Right atrium auricular region (tissue), 2 donors: Measurements from ENCODE around the gene NTNG1. TPM values are rescaled to one million over a fixed set of nuclear protein-coding genes. Genes with fewer than 3 reads are reported as not detected.

Experiments
- DNase-seq: peaks from one replicate; pipeline ENCODE4 v3.0.0-alpha.2; 2019; ENCODE audit warnings: low spot score
- H3K27ac ChIP-seq, 2 donors: fragments of 200-600 bp; sonication (generic); 1 replicate in 1 of 2; 2 replicates in 1 of 2; pipeline ENCODE4 v1.5.1; 2016 to 2019
- H3K27me3 ChIP-seq, 2 donors: fragments of 200-600 bp; sonication (generic); one replicate each; pipeline versions ENCODE4 v1.5.1 to v1.6.0; 2017 to 2019
- H3K36me3 ChIP-seq: fragments of 200-600 bp; sonication (generic); one replicate; pipeline ENCODE4 v1.5.1; 2016
- H3K4me1 ChIP-seq, 2 donors: fragments of 200-600 bp; sonication (generic); one replicate each; pipeline versions ENCODE4 v1.5.1 to v1.6.0; 2017 to 2019
- H3K4me3 ChIP-seq, 2 donors: fragments of 200-600 bp; sonication (generic); 1 replicate in 1 of 2; 2 replicates in 1 of 2; pipeline ENCODE4 v1.5.1; 2017 to 2019; ENCODE audit warnings: mild to moderate bottlenecking in 1 of 2, moderate library complexity in 1 of 2
- H3K9me3 ChIP-seq, 2 donors: fragments of 200-600 bp; sonication (generic); one replicate each; pipeline ENCODE4 v1.5.1; 2019
- CTCF ChIP-seq, 2 donors: fragments of 200-600 bp; sonication (generic); IDR thresholded peaks; one replicate each; pipeline ENCODE4 v1.5.1; 2019; ENCODE audit warnings: antibody characterized with exemption in 2 of 2
- total RNA-seq, 2 donors: library from RNA; depleted of rRNA; stranded (reverse); fragments of >200 nt; gene quantifications; one replicate each; pipeline ENCODE4 v1.1.0, GENCODE V29; 2016

The NTNG1 gene
- total RNA-seq, 2 donors from 2014 or later = 1.8 to 2.6 TPM

GRCh38 chr1:107365527-107366240 lies 224.8 kb downstream of the NTNG1 start:
- Histone ChIP-seq H3K4me3 (no peak overlapping the region), H3K36me3 (no peaks in the 10 kb centered on the region), H3K9me3 (no peaks in the 10 kb centered on the region), H3K27me3 (no peaks in the 10 kb centered on the region), H3K27ac (no peak overlapping the region), H3K4me1 (no peaks in the 10 kb centered on the region)
- DNase-seq = no peak
- TF ChIP-seq CTCF (IDR thresholded peaks at IDR 0.05) = no peak

- TF ChIP-seq CTCF (IDR thresholded peaks at IDR 0.05) = no peak
- Histone ChIP-seq H3K4me1 (no peaks in the 10 kb centered on the region), H3K27ac (no peak overlapping the region), H3K27me3 (no peaks in the 10 kb centered on the region), H3K9me3 (no peaks in the 10 kb centered on the region), H3K4me3 (no peak overlapping the region), H3K36me3 (no peaks in the 10 kb centered on the region)
- DNase-seq = no peak
Observed at GRCh38 chr1:107378426-107378825, 237.6 kb downstream of the NTNG1 start.

- no peaks in the 10 kb centered on the region for H3K36me3 ChIP-seq
- TF ChIP-seq CTCF (IDR thresholded peaks at IDR 0.05) = no peak
- H3K4me3 ChIP-seq = no peak overlapping the region
- DNase-seq = no peak
- H3K4me1 ChIP-seq = no peaks in the 10 kb centered on the region
- no peak overlapping the region for H3K27ac ChIP-seq
- H3K27me3 ChIP-seq = no peaks in the 10 kb centered on the region
- no peaks in the 10 kb centered on the region for H3K9me3 ChIP-seq
Observed at GRCh38 chr1:107378866-107379265, 238.0 kb downstream of the NTNG1 start.

GRCh38 chr1:107379826-107380225 lies 239.0 kb downstream of the NTNG1 start:
- no peak overlapping the region for H3K4me3 ChIP-seq
- no peak for TF ChIP-seq CTCF (IDR thresholded peaks at IDR 0.05)
- H3K27ac ChIP-seq = no peak overlapping the region
- no peaks in the 10 kb centered on the region for H3K27me3 ChIP-seq
- no peak for DNase-seq
- no peaks in the 10 kb centered on the region for H3K36me3 ChIP-seq
- no peaks in the 10 kb centered on the region for H3K4me1 ChIP-seq
- H3K9me3 ChIP-seq = no peaks in the 10 kb centered on the region

GRCh38 chr1:107389410-107390396 lies 248.9 kb downstream of the NTNG1 start:
- no peak for DNase-seq
- no peak overlapping the region for H3K4me3 ChIP-seq

More at GRCh38 chr1:107389410-107390396, 248.9 kb downstream of the NTNG1 start:
- no peaks in the 10 kb centered on the region for H3K9me3 ChIP-seq
- H3K27me3 ChIP-seq = no peaks in the 10 kb centered on the region
- no peak overlapping the region for H3K27ac ChIP-seq
- H3K36me3 ChIP-seq = no peaks in the 10 kb centered on the region
- no peaks in the 10 kb centered on the region for H3K4me1 ChIP-seq
- no peak for TF ChIP-seq CTCF (IDR thresholded peaks at IDR 0.05)
